Adrenal gland (tissue), 5 donors: ENCODE data around the gene CATSPERB.

Source experiments
- POLR2A ChIP-seq, 2 donors: fragments of 450-650 bp; IDR thresholded peaks; one replicate each; pipeline ENCODE4 v1.6.1; 2017; ENCODE audit warnings: antibody characterized with exemption in 2 of 2, mild to moderate bottlenecking in 2 of 2, moderate library complexity in 1 of 2
- TF ChIP-seq, protein P1 (sequence below), 6 experiments: fragments of 450-650 bp in 4 of 6; fragments of 200-600 bp in 2 of 6; sonication (generic) in 1 of 6; IDR thresholded peaks; 1 replicate in 5 of 6; 2 replicates in 1 of 6; pipeline versions ENCODE4 v1.5.1 to v1.8.0; 2016 to 2021; ENCODE audit warnings: antibody characterized with exemption in 6 of 6, mild to moderate bottlenecking in 2 of 6, moderate library complexity in 1 of 6
- donor health status: DM: no; HTN: no; CAD: no.

DNA sequence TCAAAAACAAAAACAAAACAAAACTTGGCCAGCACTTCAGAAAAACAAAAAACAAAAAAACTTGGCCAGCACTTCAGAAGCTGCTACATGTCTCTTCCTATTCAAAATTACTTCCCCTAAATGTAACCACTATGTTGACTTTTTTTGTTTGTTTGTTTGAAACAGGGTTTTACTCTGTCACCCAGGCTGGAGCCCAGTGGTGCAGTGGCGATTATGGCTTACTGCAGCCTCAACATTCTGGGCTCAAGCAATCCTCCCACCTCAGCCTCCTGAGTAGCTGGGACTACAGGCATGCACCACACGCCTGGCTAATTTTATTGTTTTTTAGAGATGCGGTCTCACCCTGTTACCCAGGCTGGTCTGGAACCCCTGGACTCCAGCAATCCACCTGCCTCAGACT lies 183.8 kb downstream of the CATSPERB start:
- TF ChIP-seq, protein P1, sequence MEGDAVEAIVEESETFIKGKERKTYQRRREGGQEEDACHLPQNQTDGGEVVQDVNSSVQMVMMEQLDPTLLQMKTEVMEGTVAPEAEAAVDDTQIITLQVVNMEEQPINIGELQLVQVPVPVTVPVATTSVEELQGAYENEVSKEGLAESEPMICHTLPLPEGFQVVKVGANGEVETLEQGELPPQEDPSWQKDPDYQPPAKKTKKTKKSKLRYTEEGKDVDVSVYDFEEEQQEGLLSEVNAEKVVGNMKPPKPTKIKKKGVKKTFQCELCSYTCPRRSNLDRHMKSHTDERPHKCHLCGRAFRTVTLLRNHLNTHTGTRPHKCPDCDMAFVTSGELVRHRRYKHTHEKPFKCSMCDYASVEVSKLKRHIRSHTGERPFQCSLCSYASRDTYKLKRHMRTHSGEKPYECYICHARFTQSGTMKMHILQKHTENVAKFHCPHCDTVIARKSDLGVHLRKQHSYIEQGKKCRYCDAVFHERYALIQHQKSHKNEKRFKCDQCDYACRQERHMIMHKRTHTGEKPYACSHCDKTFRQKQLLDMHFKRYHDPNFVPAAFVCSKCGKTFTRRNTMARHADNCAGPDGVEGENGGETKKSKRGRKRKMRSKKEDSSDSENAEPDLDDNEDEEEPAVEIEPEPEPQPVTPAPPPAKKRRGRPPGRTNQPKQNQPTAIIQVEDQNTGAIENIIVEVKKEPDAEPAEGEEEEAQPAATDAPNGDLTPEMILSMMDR (IDR thresholded peaks at IDR 0.05) = no peak
- TF ChIP-seq POLR2A (IDR thresholded peaks at IDR 0.05) = no peak
